H9 (cell line): Measurements from ENCODE around the gene LETM1. TPM values are rescaled to one million over a fixed set of nuclear protein-coding genes. Genes with fewer than 3 reads are reported as not detected.

Source experiments
- DNase-seq: peaks from one replicate; pipeline ENCODE4 v3.0.0-alpha.2; 2017
- H2AFZ ChIP-seq: one replicate; pipeline ENCODE4 v1.6.1; 2013; ENCODE audit warnings: mild to moderate bottlenecking, low read length, control low read depth, moderate library complexity
- H2AK5ac ChIP-seq: 2 replicates; pipeline ENCODE4 v1.6.1; 2013; ENCODE audit warnings: low read length, control low read depth, mixed read lengths; ENCODE audit not compliant: insufficient read length
- H2BK120ac ChIP-seq: one replicate; pipeline ENCODE4 v1.6.1; 2013; ENCODE audit warnings: low read depth, mild to moderate bottlenecking, low read length, control low read depth, inconsistent platforms; ENCODE audit not compliant: poor library complexity, severe bottlenecking
- H2BK12ac ChIP-seq: 2 replicates; pipeline ENCODE4 v1.6.1; 2013; ENCODE audit warnings: low read length, control low read depth, mixed read lengths, low read depth; ENCODE audit not compliant: insufficient read length
- H2BK15ac ChIP-seq: 2 replicates; pipeline ENCODE4 v1.6.1; 2013; ENCODE audit warnings: low read depth, low read length, control low read depth
- H2BK20ac ChIP-seq: one replicate; pipeline ENCODE4 v1.6.1; 2013; ENCODE audit warnings: low read depth, mild to moderate bottlenecking, low read length, control low read depth, inconsistent platforms; ENCODE audit not compliant: poor library complexity, severe bottlenecking
- H2BK5ac ChIP-seq: 2 replicates; pipeline ENCODE4 v1.6.1; 2013; ENCODE audit warnings: low read length, control low read depth, mixed read lengths; ENCODE audit not compliant: insufficient read length
- H3K14ac ChIP-seq: 2 replicates; pipeline ENCODE4 v1.6.1; 2013; ENCODE audit warnings: low read length, control low read depth; ENCODE audit not compliant: insufficient read depth
- H3K18ac ChIP-seq: 2 replicates; pipeline ENCODE4 v1.6.1; 2013; ENCODE audit warnings: low read depth, mild to moderate bottlenecking, mixed read lengths, low read length, control low read depth; ENCODE audit not compliant: insufficient read length
- H3K23ac ChIP-seq: 2 replicates; pipeline ENCODE4 v1.6.1; 2013; ENCODE audit warnings: low read length, control low read depth, mixed read lengths, low read depth; ENCODE audit not compliant: insufficient read length
- H3K23me2 ChIP-seq: 2 replicates; pipeline ENCODE4 v1.6.1; 2013; ENCODE audit warnings: low read depth, mild to moderate bottlenecking, mixed read lengths, low read length, control low read depth; ENCODE audit not compliant: insufficient read length, poor library complexity, severe bottlenecking
- H3K27ac ChIP-seq: 2 replicates; pipeline ENCODE4 v1.5.1; 2013; ENCODE audit warnings: low read length, control low read depth, mixed read lengths, low read depth; ENCODE audit not compliant: insufficient read length
- H3K27me3 ChIP-seq: 2 replicates; pipeline ENCODE4 v1.6.1; 2013; ENCODE audit warnings: low read length, control low read depth, inconsistent platforms; ENCODE audit not compliant: insufficient read depth
- H3K4ac ChIP-seq: 2 replicates; pipeline ENCODE4 v1.6.1; 2013; ENCODE audit warnings: low read depth, mild to moderate bottlenecking, control low read depth, inconsistent platforms, low read length, moderate library complexity
- H3K4me1 ChIP-seq: 2 replicates; pipeline ENCODE4 v1.6.1; 2013; ENCODE audit warnings: low read length, control low read depth, inconsistent platforms; ENCODE audit not compliant: insufficient read depth
- H3K4me2 ChIP-seq: 2 replicates; pipeline ENCODE4 v1.6.1; 2013; ENCODE audit warnings: low read length, control low read depth, mixed read lengths; ENCODE audit not compliant: insufficient read length, insufficient read depth
- H3K56ac ChIP-seq: 2 replicates; pipeline ENCODE4 v1.6.1; 2013; ENCODE audit warnings: low read depth, mild to moderate bottlenecking, mixed read lengths, low read length, control low read depth; ENCODE audit not compliant: insufficient read length
- H3K79me1 ChIP-seq: 2 replicates; pipeline ENCODE4 v1.6.1; 2013; ENCODE audit warnings: low read depth, mild to moderate bottlenecking, moderate library complexity, low read length, control low read depth, inconsistent platforms; ENCODE audit not compliant: insufficient read depth, poor library complexity, severe bottlenecking
- H3K79me2 ChIP-seq: 2 replicates; pipeline ENCODE4 v1.6.1; 2013; ENCODE audit warnings: low read length, control low read depth, inconsistent platforms; ENCODE audit not compliant: insufficient read depth
- H3K9ac ChIP-seq: 2 replicates; pipeline ENCODE4 v1.6.1; 2013; ENCODE audit warnings: low read length, control low read depth, mixed read lengths; ENCODE audit not compliant: insufficient read length; ENCODE audit errors: extremely low read depth
- H3K9me3 ChIP-seq: one replicate; pipeline ENCODE4 v1.6.1; 2013; ENCODE audit warnings: low read depth, low read length, inconsistent platforms; ENCODE audit not compliant: control insufficient read depth
- H3T11ph ChIP-seq: one replicate; pipeline ENCODE4 v1.6.1; 2013; ENCODE audit warnings: mild to moderate bottlenecking, low read length, control low read depth, inconsistent platforms
- H4K20me1 ChIP-seq: one replicate; pipeline ENCODE4 v1.6.1; 2013; ENCODE audit not compliant: control insufficient read depth, insufficient read length, insufficient read depth
- H4K5ac ChIP-seq: 2 replicates; pipeline ENCODE4 v1.6.1; 2013; ENCODE audit warnings: low read depth, mild to moderate bottlenecking, mixed read lengths, low read length, control low read depth; ENCODE audit not compliant: insufficient read length
- H4K8ac ChIP-seq: replicated peaks from 2 replicates; pipeline ENCODE4 v1.6.1; 2013; ENCODE audit warnings: low read length, control low read depth, mixed read lengths, low read depth; ENCODE audit not compliant: insufficient read length
- H4K91ac ChIP-seq: 2 replicates; pipeline ENCODE4 v1.6.1; 2013; ENCODE audit warnings: low read depth, mild to moderate bottlenecking, moderate library complexity, mixed read lengths, low read length, control low read depth; ENCODE audit not compliant: insufficient read length
- H3K27ac Mint-ChIP-seq, 3 experiments: 2 replicates in 2 of 3; 3 replicates in 1 of 3; pipeline ENCODE4 v1.8.0; 2020 to 2021; ENCODE audit warnings: mixed read lengths in 3 of 3, mild to moderate bottlenecking in 1 of 3, moderate library complexity in 1 of 3
- H3K27me3 Mint-ChIP-seq: 2 replicates; pipeline ENCODE4 v1.8.0; 2021; ENCODE audit warnings: low read depth, mild to moderate bottlenecking, moderate library complexity, mixed read lengths
- H3K36me3 Mint-ChIP-seq, 3 experiments: 2 replicates in 2 of 3; 3 replicates in 1 of 3; pipeline ENCODE4 v1.8.0; 2020 to 2021; ENCODE audit warnings: low read depth in 3 of 3, mixed read lengths in 3 of 3; ENCODE audit not compliant: insufficient read depth in 1 of 3
- H3K4me1 Mint-ChIP-seq, 2 experiments: 2 replicates each; pipeline ENCODE4 v1.8.0; 2020; ENCODE audit warnings: mixed read lengths in 2 of 2
- H3K4me3 Mint-ChIP-seq, 2 experiments: 2 replicates in 1 of 2; 3 replicates in 1 of 2; pipeline ENCODE4 v1.8.0; 2020 to 2021; ENCODE audit warnings: mild to moderate bottlenecking in 2 of 2, mixed read lengths in 2 of 2, moderate library complexity in 1 of 2
- H3K9me3 Mint-ChIP-seq, 2 experiments: 2 replicates in 1 of 2; 3 replicates in 1 of 2; pipeline ENCODE4 v1.8.0; 2020; ENCODE audit warnings: mild to moderate bottlenecking in 2 of 2, mixed read lengths in 2 of 2, moderate library complexity in 1 of 2
- WGBS: extraction: QIAGEN DNeasy Blood & Tissue Kit; methylation state at CpG from one replicate; pipeline ENCODE4 v1.1.7; 2013; ENCODE audit warnings: missing lambda C conversion rate, low lambda C conversion rate, mixed read lengths; ENCODE audit not compliant: insufficient read length; ENCODE audit errors: extremely low coverage; 5-methylcytosine and 5-hydroxymethylcytosine counted together
- total RNA-seq: library from RNA; stranded (reverse); gene quantifications from 2 replicates; pipeline ENCODE4 v1.2.1, GENCODE V29; 2021
- TF ChIP-seq, protein P1 (sequence below): fragments of 200-600 bp; sonication (generic); conservative IDR thresholded peaks from 3 replicates; pipeline ENCODE4 v1.8.0; 2021; ENCODE audit warnings: antibody characterized with exemption, mild to moderate bottlenecking

The LETM1 gene
- total RNA-seq, 1 experiment from 2014 or later, result 43.4 TPM

DNA sequence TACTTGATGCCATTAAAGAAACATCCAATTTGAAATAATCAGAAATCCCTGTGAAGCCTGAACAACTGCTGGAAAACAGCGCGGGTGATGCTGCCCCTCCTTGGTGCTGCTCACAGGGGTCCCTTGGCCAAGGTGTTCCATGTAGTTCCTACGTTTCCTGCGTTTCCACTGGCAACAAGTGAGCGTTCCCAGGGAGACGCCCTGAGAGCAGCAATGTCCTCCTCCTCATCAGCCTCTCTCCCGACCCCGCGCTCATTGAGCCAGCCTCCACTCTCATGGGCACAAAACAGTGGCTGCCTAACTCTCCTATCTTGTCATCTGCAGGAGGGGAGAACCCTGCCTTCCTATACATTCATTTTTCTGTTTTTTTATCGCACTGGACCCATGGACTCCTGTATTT is 18.9 kb downstream of the LETM1 start:
- no peak overlapping the region for H2AK5ac ChIP-seq
- no peaks in the 10 kb centered on the region for H3K27me3 ChIP-seq
- no peak overlapping the region for H2BK12ac ChIP-seq
- H3K4me2 ChIP-seq, result no peak overlapping the region
- no peak for DNase-seq
- no CpG with 5 or more reads among the region's 10 CpGs for WGBS
- H4K8ac ChIP-seq, result no peak overlapping the region
- no peak overlapping the region for H3K27ac ChIP-seq
- Mint-ChIP-seq H3K27ac (no peak overlapping the region), H3K9me3 (no peaks in the 10 kb centered on the region), H3K4me1 (no peaks in the 10 kb centered on the region), H3K36me3 (peaks cover 30 to 69% (median 54%) of the 10 kb centered on the region in 3 experiments; a peak in 6 of 7 replicates), H3K4me3 (no peak overlapping the region), H3K27me3 (no peaks in the 10 kb centered on the region)
- no peak overlapping the region for H4K5ac ChIP-seq
- no peak overlapping the region for H3K14ac ChIP-seq
- TF ChIP-seq, protein P1, sequence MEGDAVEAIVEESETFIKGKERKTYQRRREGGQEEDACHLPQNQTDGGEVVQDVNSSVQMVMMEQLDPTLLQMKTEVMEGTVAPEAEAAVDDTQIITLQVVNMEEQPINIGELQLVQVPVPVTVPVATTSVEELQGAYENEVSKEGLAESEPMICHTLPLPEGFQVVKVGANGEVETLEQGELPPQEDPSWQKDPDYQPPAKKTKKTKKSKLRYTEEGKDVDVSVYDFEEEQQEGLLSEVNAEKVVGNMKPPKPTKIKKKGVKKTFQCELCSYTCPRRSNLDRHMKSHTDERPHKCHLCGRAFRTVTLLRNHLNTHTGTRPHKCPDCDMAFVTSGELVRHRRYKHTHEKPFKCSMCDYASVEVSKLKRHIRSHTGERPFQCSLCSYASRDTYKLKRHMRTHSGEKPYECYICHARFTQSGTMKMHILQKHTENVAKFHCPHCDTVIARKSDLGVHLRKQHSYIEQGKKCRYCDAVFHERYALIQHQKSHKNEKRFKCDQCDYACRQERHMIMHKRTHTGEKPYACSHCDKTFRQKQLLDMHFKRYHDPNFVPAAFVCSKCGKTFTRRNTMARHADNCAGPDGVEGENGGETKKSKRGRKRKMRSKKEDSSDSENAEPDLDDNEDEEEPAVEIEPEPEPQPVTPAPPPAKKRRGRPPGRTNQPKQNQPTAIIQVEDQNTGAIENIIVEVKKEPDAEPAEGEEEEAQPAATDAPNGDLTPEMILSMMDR, result no peak
- H2BK120ac ChIP-seq, result no peak overlapping the region
- no peaks in the 10 kb centered on the region for H3K79me1 ChIP-seq
- H3K9me3 ChIP-seq, result no peaks in the 10 kb centered on the region
- H3K79me2 ChIP-seq, result no peaks in the 10 kb centered on the region
- H3K23me2 ChIP-seq, result no peaks in the 10 kb centered on the region
- H3K4me1 ChIP-seq, result no peaks in the 10 kb centered on the region
- H2BK15ac ChIP-seq, result no peak overlapping the region
- H3T11ph ChIP-seq, result no peak overlapping the region
- no peak overlapping the region for H3K18ac ChIP-seq
- H4K91ac ChIP-seq, result no peak overlapping the region
- H2BK20ac ChIP-seq, result no peak overlapping the region
- H3K56ac ChIP-seq, result no peak overlapping the region
- no peak overlapping the region for H2AFZ ChIP-seq
- H4K20me1 ChIP-seq, result no peaks in the 10 kb centered on the region
- H3K9ac ChIP-seq, result no peak overlapping the region
- H2BK5ac ChIP-seq, result no peak overlapping the region
- no peak overlapping the region for H3K4ac ChIP-seq
- no peak overlapping the region for H3K23ac ChIP-seq
